ENCODE measurements around the gene TRIO. TPM values are rescaled to one million over a fixed set of nuclear protein-coding genes. Genes with fewer than 3 reads are reported as not detected.

TRIO gene
- total RNA-seq, 1 experiment from 2014 or later: 68.4 TPM

DNA sequence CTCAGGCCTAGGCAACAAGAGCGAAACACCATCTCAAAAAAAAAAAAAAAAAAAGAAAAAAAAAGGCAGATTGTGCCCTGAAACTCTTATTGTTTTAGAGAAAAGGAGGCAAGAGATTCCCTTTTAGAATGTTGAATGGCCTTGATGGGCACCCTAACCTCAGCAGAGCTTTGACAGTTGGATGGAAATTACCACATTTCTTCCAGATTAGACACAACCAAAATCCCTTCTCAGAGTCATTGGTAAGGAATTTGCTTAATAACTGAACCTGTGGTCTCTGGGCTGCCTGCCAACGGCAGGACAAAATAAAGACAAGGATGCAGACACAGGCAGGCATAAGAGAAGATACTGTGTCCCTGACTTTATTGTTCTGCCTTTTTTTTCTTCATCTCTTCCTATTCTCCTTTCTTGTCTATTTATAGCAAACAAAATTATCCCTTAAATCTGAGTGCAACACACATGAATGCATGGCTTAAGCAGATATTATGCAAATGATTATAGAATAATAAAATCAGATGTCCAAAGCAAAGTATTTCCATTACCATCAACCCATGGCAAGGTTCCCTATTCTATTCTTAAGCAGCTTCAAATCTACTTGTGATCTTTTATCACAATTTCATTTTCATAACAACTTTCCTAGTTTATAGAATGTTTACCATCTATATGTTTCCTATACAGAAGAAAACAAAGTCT is 37.3 kb upstream of the TRIO start:
- no peaks in the 10 kb centered on the region for H3K36me3 ChIP-seq (ENCODE audit: control insufficient read depth in 1 of 2, insufficient read depth in 2 of 2, low read length in 2 of 2)
- H3K27ac ChIP-seq (ENCODE audit: low read depth, low read length): peak overlapping the region; percentile 33; the same call in 1 of the 2 replicates
- RAD21 ChIA-PET (ENCODE audit: low non-redundant PET in 1 of 2, low total read pairs in 2 of 2, uncharacterized antibody in 2 of 2, unreplicated experiment in 2 of 2): no interaction called here
- POLR2A ChIA-PET: interaction anchor here (0.7 kb wide), 1 partner anchor 479 kb away, joined by 3 read pairs; no protein-coding TSS in a partner anchor
- CTCF ChIA-PET: interaction anchor here (1.2 kb wide), 1 partner anchor 164 kb away, joined by 4 read pairs; no protein-coding TSS in a partner anchor
- no peaks in the 10 kb centered on the region for H3K27me3 ChIP-seq (ENCODE audit: insufficient read depth, low read length)
- H3K9me3 ChIP-seq (ENCODE audit: control insufficient read depth in 1 of 2, insufficient read depth in 1 of 2, low read depth in 1 of 2, low read length in 2 of 2): no peaks in the 10 kb centered on the region
- no peaks in the 10 kb centered on the region; the same call in 1 of the 2 replicates for H3K9me2 ChIP-seq (ENCODE audit: insufficient read depth)
- no peak overlapping the region for H3K9ac ChIP-seq (ENCODE audit: low read length)
- peak; percentile 67 for DNase-seq (ENCODE audit: low read depth, low spot score)
- H2AFZ ChIP-seq (ENCODE audit: low read depth, low read length, poor library complexity, severe bottlenecking): peak overlapping the region; percentile 47
- H3K4me2 ChIP-seq (ENCODE audit: low read length): peak overlapping the region; percentile 52
- intact Hi-C loops (cut with micrococcal nuclease): loop anchor here (5.0 to 10.0 kb wide), 3 partner anchors 119 to 539 kb away; no protein-coding TSS in a partner anchor
- ATAC-seq: peak; percentile 67
- no peaks in the 10 kb centered on the region for H3K79me2 ChIP-seq (ENCODE audit: insufficient read depth, low read length)
- BruUV-seq (replicated peaks): no TSS peak
- no peaks in the 10 kb centered on the region for H4K20me1 ChIP-seq (ENCODE audit: insufficient read depth)
- peaks cover 18 to 40% of the 10 kb centered on the region in 2 experiments for H3K4me1 ChIP-seq (ENCODE audit: control insufficient read depth in 1 of 2, insufficient read depth in 2 of 2, low read length in 2 of 2)
- H3K4me3 ChIP-seq (replicated peaks in 1 of 2; ENCODE audit: low read depth in 1 of 2, low read length in 2 of 2): no peak overlapping the region
- no peak for TF ChIP-seq ZFX (IDR thresholded peaks at IDR 0.05)
- peak; percentile 52 for TF ChIP-seq SP1 (IDR thresholded peaks at IDR 0.05; ENCODE audit: low read depth)
- TF ChIP-seq FOSL1 (IDR thresholded peaks at IDR 0.05; ENCODE audit: low read depth): peak; percentile 70
- TF ChIP-seq TCF7L2 (IDR thresholded peaks at IDR 0.05; ENCODE audit: borderline replicate concordance, extremely low read depth, insufficient read depth, insufficient read length): no peak
- peak; percentile 19; the same call in 1 of the 2 replicates for TF ChIP-seq POLR2AphosphoS5 (IDR thresholded peaks at IDR 0.05; ENCODE audit: low read depth, low read length)
- no peak for TF ChIP-seq POLR2A (IDR thresholded peaks at IDR 0.05; ENCODE audit: borderline replicate concordance, extremely low read depth, insufficient read depth, insufficient read length)
- 0 out of 2 replicates have a peak, but pooled peaks have one; percentile 14 for TF ChIP-seq CEBPB (IDR thresholded peaks at IDR 0.05; ENCODE audit: low read depth)
- no peak for TF ChIP-seq RAD21 (IDR thresholded peaks at IDR 0.05; ENCODE audit: low read depth)
- no peak for TF ChIP-seq YY1 (IDR thresholded peaks at IDR 0.05; ENCODE audit: extremely low read depth, insufficient replicate concordance, low read depth, low read length)
- TF ChIP-seq ZNF274 (IDR thresholded peaks at IDR 0.05; ENCODE audit: low read depth, low read length): no peak
- no peak for TF ChIP-seq SRF (IDR thresholded peaks at IDR 0.05; ENCODE audit: low read depth)
- TF ChIP-seq, protein P1, sequence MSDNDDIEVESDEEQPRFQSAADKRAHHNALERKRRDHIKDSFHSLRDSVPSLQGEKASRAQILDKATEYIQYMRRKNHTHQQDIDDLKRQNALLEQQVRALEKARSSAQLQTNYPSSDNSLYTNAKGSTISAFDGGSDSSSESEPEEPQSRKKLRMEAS (IDR thresholded peaks at IDR 0.05): no peak
- TF ChIP-seq EZH2phosphoT487 (IDR thresholded peaks at IDR 0.05; ENCODE audit: borderline replicate concordance): no peak
- TF ChIP-seq EZH2 (IDR thresholded peaks at IDR 0.05): no peak
- TF ChIP-seq, protein P2, sequence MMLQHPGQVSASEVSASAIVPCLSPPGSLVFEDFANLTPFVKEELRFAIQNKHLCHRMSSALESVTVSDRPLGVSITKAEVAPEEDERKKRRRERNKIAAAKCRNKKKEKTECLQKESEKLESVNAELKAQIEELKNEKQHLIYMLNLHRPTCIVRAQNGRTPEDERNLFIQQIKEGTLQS (IDR thresholded peaks at IDR 0.05): no peak
- TF ChIP-seq CBX3 (IDR thresholded peaks at IDR 0.05; ENCODE audit: low read depth): peak; percentile 36; the same call in 1 of the 2 replicates
- TF ChIP-seq, protein P3, sequence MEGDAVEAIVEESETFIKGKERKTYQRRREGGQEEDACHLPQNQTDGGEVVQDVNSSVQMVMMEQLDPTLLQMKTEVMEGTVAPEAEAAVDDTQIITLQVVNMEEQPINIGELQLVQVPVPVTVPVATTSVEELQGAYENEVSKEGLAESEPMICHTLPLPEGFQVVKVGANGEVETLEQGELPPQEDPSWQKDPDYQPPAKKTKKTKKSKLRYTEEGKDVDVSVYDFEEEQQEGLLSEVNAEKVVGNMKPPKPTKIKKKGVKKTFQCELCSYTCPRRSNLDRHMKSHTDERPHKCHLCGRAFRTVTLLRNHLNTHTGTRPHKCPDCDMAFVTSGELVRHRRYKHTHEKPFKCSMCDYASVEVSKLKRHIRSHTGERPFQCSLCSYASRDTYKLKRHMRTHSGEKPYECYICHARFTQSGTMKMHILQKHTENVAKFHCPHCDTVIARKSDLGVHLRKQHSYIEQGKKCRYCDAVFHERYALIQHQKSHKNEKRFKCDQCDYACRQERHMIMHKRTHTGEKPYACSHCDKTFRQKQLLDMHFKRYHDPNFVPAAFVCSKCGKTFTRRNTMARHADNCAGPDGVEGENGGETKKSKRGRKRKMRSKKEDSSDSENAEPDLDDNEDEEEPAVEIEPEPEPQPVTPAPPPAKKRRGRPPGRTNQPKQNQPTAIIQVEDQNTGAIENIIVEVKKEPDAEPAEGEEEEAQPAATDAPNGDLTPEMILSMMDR (IDR thresholded peaks at IDR 0.05 in 2 of 3, conservative IDR thresholded peaks at IDR 0.05 in 1 of 3; ENCODE audit: borderline replicate concordance in 1 of 3, insufficient read depth in 1 of 3, low read depth in 2 of 3, low read length in 2 of 3): no peak
- peak; percentile 62 for TF ChIP-seq SIN3A (IDR thresholded peaks at IDR 0.05; ENCODE audit: low read depth)
- TF ChIP-seq JUND (IDR thresholded peaks at IDR 0.05): peak; percentile 54
- TF ChIP-seq, protein P4, sequence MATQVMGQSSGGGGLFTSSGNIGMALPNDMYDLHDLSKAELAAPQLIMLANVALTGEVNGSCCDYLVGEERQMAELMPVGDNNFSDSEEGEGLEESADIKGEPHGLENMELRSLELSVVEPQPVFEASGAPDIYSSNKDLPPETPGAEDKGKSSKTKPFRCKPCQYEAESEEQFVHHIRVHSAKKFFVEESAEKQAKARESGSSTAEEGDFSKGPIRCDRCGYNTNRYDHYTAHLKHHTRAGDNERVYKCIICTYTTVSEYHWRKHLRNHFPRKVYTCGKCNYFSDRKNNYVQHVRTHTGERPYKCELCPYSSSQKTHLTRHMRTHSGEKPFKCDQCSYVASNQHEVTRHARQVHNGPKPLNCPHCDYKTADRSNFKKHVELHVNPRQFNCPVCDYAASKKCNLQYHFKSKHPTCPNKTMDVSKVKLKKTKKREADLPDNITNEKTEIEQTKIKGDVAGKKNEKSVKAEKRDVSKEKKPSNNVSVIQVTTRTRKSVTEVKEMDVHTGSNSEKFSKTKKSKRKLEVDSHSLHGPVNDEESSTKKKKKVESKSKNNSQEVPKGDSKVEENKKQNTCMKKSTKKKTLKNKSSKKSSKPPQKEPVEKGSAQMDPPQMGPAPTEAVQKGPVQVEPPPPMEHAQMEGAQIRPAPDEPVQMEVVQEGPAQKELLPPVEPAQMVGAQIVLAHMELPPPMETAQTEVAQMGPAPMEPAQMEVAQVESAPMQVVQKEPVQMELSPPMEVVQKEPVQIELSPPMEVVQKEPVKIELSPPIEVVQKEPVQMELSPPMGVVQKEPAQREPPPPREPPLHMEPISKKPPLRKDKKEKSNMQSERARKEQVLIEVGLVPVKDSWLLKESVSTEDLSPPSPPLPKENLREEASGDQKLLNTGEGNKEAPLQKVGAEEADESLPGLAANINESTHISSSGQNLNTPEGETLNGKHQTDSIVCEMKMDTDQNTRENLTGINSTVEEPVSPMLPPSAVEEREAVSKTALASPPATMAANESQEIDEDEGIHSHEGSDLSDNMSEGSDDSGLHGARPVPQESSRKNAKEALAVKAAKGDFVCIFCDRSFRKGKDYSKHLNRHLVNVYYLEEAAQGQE (IDR thresholded peaks at IDR 0.05; ENCODE audit: low read depth): no peak
- no peak for TF ChIP-seq EGR1 (IDR thresholded peaks at IDR 0.05; ENCODE audit: low read depth)

Measured in HCT116 (cell line).